ENCODE measurements around the gene SUSD4.
"Not testable (repeated sequence)": the region's sequence is repeated elsewhere in the genome, so short reads cannot be mapped to it uniquely, and the experiment has no call there.

DNA sequence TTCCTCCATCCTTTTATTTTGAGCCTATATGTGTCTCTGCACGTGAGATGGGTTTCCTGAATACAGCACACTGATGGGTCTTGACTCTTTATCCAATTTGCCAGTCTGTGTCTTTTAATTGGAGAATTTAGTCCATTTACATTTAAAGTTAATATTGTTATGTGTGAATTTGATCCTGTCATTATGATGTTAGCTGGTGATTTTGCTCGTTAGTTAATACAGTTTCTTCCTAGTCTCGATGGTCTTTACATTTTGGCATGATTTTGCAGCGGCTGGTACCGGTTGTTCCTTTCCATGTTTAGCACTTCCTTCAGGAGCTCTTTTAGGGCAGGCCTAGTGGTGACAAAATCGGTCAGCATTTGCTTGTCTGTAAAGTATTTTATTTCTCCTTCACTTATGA is 35.4 kb upstream of the SUSD4 start:
- not testable (repeated sequence) for TF ChIP-seq CTCF, POLR2A (IDR thresholded peaks at IDR 0.05)

Measured in prostate gland (tissue), 2 donors.